Stimulated activated CD8-positive, alpha-beta memory T cell treated with anti-CD3 and anti-CD28 coated beads, Interleukin-12 subunit alpha, Interleukin-12 subunit beta, amount 100 ng/mL, for 1 hour (primary cell): Measurements from ENCODE around the gene TNFSF15.

Experiments used
- DNase-seq: peaks from one replicate; pipeline ENCODE4 v3.0.0-alpha.2; 2020; ENCODE audit warnings: low read depth

TNFSF15 gene

DNA sequence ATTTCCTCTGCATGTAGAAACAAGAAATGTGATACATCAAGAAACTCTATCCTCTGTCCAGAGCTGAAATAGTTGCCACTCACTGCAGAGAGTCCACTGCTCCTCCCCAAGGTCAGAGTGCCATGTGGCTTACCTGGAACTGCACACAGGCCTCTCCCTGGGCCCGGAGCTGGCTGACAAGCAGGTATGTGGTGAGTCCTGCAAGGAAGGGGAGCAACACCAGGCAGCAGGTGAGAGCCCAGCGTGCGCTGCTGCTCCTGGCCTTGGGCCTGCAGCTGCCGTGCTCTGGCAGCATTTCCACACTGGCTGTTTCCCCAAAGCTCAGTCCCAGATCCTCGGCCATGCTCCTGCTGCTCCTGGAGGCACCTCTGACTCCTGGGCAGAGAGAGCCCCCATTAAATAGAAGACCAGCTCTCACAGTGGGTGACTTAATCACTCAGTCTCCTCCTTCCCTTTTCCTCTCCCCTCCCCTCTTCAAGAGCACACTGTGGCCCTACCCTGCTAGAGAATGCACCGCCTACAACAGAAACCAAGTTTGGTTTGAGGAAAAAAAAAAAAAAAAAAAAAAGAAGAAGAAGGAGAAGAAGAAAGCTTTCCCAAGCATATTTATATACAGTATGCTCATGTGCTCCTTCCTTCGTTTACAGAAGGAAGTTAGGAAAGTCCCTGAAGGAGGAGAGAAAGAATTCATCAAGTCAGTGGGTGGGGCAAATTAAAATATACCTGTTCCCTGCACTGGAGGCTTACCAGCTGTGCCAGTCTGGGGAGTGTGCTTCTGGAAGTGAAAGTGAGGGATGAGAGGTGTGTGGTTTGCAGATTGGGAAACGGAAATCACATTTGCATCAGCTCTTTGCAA lies at the start of gene TNFSF15:
Gene TNFSF15 (minus strand): TSS at position 370 of the 856 bp plus-strand sequence. CDS start 27 bp downstream, at position 343.
- DNase-seq = no peak

DNA sequence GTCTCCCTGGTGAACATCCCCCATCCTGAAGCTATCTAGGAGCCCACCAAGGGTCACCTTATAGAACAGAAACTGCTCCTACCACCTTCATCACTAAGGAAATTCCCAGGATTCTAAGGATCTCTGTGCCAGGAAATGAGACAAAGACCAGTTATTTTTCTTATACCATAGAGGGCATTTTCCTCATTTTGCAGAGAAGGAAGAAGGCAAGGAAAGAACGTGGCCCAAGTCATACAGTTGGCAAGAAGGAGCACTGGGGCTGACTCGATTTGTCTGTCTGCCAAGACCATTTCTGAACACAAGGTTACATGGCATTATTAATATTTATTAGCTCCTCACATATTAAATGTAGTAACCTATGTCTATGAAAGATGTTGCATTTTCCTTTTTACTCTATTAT lies 49.6 kb upstream of the TNFSF15 start:
- no peak for DNase-seq

- no peak for DNase-seq
Measured at GRCh38 chr9:114854736-114855355, 49.0 kb upstream of the TNFSF15 start.

- no peak for DNase-seq
Measured at GRCh38 chr9:114853071-114853855, 47.4 kb upstream of the TNFSF15 start.

DNA sequence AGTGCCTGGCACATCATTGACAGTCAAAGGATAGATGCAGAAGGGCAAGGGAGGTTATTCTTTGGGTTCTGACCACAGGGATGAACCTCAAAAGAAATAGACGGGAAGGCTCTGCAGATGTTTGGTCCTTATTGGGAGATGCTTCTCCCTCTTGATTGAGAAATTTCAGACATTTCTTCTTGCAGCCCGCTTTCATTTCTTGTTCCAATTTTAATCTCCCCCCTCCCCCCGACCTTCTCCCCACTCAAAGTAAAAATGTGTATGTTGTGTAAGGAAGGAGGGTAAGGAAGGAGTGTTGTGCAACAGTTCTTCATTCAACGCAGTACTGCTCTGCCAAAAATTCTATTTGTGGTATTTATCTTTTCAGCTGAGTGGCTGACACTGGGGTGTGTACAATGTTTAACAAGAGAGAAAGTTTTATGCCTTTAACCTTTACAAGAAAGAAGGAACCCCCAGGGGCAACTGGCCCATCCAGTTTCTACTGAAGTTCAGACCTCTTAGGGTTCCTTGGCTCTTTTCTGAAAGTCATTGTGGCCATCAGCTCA lies 46.3 kb upstream of the TNFSF15 start:
- no peak for DNase-seq

DNA sequence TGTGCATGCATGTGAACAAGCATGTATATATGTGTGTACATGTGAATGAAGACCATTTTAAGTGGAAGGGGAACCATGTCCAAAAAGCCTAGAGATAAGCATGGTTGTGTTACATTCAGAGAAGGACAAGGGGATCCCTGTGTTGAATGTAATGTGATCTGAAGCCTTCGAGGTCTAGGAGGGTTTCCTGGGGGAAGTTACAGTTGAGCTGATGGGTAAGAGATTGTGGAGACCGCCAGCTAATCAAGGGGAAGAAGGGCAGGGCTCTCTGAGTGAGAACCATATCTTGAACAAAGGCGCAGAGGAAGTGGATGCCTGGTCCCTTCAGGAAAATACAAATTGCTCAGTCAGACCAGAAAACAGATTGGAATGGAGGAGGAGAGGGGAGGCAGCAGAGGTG lies 45.5 kb upstream of the TNFSF15 start:
- no peak for DNase-seq

DNA sequence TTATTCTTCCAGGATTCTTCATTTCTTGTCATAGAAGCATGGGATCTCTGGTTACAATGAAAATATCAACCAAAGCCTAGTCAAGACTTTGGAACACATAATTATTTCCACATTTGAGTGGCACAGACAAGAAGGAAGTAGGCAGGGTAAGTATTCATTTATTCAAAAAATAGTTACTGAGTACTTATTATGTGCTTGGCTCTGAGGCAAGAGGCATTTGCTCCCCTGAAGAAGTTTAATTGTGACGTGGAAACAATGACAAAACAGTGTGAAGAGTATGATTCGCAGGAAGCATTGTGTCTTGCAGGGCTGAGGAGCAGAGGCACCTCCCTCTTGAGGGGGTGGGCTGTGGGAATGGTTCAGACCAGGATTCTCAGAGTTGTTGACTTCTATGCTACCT lies 45.0 kb upstream of the TNFSF15 start:
- no peak for DNase-seq

GRCh38 chr9:114849450-114849849 lies 43.6 kb upstream of the TNFSF15 start:
- DNase-seq = no peak

DNA sequence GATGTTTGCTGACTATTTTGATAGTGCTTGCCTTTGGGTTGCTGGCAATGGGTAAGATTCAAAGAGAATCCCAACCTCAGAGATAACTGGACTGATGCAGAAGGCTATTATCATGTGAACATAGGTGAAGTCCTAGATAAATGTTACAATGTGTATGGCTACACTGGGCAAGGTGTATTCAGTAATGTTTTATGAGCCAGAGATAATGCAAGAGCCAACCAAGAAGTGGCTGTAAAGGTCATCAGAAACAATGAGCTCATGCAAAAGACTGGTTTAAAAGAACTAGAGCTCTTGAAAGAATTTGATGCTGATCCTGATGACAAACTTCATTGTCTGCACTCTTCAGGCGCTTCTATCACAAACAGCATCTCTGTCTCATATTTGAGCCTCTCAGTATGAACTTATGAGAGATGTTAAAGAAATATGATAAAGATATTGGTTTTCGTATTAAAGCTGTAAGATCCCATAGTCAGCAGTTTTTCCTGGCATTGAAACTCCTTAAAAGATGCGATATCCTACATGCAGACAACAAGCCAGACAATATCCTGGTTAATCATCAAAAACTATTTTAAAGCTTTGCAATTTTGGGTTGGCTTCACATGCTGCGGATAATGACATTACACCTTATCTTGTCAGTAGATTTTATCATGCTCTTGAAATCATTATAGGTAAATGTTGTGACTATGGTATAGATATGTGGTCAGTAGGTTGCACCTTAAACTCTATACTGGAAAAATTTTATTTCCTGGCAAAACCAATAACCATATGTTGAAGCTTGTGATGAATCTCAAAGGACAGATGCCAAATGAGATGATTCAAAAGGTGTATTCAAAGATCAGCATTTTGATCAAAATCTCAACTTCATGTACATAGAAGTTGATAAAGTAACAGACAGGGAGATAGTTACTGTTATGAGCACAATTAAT lies 41.9 kb upstream of the TNFSF15 start:
- DNase-seq = no peak

DNA sequence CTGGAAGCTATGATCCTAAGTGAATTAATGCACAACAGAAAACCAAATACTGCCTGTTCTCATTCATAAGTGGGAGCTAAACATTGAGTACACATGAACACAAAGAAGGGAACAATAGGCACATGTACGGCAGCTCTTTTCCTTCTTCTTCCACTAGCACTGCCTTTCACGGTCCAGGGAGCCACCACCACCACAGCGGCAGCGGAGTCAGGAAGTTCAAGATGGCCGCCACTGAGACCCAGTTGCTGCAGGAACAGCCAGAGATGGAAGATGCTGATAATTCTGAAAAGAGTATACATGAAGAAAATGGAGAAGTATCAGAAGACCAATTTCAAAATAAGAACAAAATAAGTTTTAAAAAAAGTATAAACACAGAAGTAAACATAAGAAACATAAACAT lies 39.5 kb upstream of the TNFSF15 start:
- no peak for DNase-seq

DNA sequence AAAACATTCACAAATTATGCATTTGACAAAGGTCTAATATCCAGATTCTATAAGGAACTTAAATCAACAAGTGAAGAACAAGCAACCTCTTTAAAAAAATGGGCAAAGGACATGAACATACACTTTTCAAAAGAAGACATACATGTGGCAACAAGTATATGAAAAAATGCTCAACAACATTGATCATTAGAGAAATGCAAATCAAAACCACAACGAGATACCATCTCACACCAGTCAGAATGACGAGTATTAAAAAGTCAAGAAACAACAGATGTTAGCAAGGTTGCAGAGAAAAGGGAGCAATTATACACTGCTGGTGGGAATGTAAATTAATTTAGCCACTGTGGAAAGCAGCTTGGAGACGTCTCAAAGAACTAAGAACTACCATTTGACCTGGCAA lies 38.9 kb upstream of the TNFSF15 start:
- DNase-seq = no peak

DNA sequence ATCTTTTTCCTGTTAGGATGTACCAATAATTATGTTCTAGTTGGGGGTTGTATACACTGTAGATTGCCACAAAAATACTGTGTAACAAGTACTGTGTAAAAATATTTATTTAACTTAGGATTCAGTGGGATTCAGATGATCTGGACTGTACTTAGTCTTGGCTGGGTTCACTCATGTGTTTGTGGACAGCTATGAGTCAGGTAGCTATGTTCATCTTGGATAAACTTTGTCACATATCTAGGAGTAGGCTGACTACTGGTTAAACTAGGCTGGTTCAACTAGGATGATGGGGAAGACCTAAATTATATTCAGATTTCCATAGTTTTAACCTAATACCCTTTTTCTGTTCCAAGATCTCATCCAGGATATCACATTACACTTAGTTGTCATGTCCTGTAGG lies 32.1 kb upstream of the TNFSF15 start:
- no peak for DNase-seq

- DNase-seq = no peak
Measured at GRCh38 chr9:114836769-114837168, 30.9 kb upstream of the TNFSF15 start.

DNA sequence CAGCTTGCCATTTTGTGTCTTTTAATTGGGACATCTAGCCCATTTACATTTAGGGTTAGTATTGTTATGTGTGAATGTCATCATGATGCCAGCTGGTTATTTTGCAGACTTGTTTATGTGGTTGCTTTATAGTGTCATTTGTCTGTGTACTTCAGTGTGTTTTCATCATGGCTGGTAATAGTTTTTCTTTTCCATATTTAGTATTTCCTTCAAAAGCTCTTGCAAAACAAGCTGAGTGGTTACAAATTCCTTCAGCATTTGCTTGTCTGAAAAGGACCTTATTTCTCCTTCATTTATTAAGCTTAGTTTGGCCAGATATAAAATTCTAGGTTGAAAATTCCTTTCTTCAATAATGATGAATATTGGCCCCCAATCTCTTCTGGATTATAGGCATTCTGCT lies 28.5 kb upstream of the TNFSF15 start:
- no peak for DNase-seq

- no peak for DNase-seq
Measured at GRCh38 chr9:114830546-114830945, 24.7 kb upstream of the TNFSF15 start.

DNA sequence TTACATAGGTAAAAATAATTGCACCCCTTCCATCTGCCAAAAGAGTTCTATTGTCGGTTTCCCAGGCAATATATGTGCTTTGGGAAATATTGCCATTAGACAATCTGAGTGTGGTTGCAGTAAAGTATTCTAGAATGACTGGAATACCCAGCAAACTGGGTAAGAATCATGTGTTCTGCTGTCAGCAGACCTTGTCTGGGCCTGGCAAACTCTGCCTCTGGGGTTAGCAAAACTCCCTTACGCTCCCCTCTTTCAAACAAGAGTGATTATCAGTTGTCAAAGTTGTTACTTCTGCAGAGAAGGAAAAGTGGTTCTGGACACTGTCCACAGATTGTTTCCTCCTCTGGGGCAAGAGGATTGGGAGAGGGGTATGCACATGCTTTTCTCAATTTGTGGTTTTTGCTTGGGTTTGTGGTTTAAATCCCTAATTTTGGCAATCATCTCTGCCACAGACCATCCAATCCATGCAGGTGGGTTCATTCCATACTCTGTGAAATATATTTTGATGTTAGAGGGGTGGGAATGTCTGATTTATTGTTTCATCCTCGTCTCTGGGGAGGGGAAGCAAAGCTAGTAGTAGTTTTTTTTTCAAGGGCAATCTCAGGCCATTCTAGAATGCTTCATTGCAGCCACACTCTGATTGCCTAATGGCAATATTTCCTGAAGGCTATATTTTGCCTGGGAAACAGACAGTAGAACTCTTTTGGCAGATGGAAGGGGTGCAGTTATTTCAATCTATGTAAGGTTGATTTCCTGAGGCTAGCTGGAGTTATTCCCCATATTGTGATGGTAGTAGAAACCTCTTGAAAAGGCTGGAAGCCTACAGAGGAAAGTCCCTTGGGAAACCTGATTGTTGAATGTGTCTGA lies 24.0 kb upstream of the TNFSF15 start:
- no peak for DNase-seq

DNA sequence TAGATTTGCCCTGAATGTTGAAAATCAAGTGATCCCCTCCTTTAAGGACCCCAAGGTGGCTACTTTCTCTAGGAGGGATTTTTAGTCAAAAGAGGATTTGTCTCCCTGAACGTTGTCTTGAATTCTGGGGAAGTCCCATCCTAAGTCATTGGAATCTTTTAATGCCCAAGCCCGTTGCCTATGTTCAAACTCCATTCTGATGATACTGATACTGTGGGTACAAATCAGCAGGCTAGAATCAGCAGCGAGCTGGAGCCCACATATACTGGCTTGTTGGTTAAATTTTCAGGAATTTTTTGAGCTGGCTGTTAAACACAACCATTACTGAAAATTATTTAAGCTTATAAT lies 22.4 kb upstream of the TNFSF15 start:
- no peak for DNase-seq

DNA sequence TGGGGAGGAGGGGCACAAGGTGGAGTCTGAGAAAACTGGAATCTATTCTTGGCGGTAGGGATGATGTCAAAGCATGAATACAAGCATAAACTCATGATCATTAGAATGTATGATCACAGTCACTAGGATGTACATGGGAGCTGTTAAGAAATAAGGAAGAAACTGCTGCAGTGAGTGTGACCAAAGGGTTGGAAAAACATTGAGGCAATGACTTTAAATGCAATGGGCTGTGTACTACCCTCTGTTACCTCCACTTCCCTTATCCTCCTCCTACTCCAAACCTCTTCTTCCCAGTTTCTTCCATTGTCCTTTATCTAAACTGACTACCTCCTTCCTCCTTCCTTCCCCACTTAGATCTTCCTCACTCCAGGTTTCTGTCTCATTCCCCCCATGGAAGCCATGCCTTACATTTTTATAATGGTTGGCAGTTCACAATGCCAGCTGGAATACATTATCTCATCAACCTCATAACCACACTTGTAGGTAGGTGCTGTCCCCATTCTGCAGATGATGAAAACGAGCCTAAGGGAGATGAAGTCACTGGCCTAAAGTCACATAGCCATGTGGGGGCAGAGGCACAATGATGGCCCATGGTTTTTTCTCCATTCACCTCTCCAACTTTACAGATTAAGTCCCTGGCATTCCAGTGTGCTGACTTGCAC lies 21.9 kb upstream of the TNFSF15 start:
- no peak for DNase-seq

- no peak for DNase-seq
Measured at GRCh38 chr9:114826431-114826830, 20.6 kb upstream of the TNFSF15 start.
